Stimulated activated CD4-positive, alpha-beta T cell treated with anti-CD3 and anti-CD28 coated beads, Interleukin-2, amount 100 ng/mL, for 4 hours (primary cell): Measurements from ENCODE around the gene C6orf47.
A peak's percentile ranks its signal among the peaks of the same experiment; 100 is the strongest.

Experiments
- DNase-seq: peaks from one replicate; pipeline ENCODE4 v3.0.0-alpha.2; 2020; ENCODE audit warnings: low read depth

The C6orf47 gene

DNA sequence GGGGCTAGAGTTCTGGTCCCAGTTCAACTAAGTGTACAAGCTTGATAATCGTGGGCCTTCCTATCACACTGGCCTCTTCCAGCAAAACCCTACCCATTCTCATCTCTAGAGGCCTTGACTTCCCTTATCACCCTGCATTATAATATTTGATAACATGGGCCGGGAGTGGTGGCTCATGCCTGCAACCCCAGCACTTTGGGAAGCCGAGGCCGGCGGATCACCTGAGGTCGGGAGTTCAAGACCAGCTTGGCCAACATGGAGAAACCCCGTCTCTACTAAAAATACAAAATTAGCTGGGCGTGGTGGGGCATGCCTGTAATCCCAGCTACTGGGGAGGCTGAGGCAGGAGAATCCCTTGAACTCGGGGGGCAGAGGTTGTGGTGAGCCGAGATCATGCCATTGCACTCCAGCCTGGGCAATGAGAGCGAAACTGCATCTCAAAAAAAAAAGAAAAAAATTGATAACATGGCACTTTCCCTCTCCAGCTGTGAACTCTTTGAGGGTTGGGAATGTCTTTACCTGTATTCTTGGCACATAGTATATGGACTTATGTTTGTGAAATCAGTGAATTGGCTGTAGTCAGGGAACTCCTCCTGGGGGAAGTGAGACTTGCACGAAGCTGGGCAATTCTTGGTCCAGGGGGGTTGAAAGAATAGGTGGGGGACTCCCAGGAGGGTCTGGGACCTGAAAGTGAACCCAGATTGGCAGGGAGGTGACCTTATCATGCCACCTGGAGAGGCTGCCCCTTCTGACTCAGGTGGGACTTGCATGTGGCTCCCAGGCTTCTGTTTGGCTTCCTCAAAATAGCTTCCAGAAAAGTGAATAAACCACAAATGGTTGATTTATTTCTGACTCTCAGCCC lies 915 bp upstream of the C6orf47 start:
- no peak for DNase-seq

GRCh38 chr6:31659649-31660380 lies 763 bp downstream of the C6orf47 start:
- no peak for DNase-seq

DNA sequence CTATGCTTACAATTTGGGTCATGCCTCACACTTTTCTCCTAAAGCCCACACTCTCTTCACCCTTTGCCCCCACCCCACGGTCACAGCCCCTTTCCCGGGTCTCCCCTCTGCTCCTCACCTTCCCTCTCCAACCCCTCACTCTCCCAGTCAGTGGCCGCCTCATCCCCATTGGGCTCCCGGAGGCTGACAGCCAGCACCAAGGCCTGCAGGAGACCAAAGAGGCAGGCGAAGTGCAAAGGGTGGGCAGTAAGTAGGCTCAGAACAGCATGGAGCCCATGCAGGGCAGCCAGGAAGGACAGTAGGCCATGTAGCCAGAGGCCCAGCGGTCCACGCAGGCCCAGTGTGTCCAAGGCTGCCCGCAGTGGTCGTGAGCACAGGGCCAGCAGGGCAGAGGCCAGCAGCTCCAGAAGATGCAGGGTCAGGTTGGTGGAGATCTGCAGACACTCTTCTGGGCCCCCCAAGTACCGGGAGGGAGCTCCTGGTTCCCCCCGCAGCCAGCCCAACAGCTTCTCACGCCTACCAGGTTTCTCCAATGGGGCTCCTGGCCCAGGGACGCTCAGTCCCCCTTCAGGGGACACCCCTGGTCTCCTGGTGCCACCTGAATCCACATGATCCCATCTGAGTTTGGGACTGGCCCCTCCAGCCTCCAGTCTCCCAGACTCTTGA lies 1.5 kb downstream of the C6orf47 start:
- no peak for DNase-seq

GRCh38 chr6:31658158-31658688 lies 2.4 kb downstream of the C6orf47 start:
- DNase-seq, result no peak

DNA sequence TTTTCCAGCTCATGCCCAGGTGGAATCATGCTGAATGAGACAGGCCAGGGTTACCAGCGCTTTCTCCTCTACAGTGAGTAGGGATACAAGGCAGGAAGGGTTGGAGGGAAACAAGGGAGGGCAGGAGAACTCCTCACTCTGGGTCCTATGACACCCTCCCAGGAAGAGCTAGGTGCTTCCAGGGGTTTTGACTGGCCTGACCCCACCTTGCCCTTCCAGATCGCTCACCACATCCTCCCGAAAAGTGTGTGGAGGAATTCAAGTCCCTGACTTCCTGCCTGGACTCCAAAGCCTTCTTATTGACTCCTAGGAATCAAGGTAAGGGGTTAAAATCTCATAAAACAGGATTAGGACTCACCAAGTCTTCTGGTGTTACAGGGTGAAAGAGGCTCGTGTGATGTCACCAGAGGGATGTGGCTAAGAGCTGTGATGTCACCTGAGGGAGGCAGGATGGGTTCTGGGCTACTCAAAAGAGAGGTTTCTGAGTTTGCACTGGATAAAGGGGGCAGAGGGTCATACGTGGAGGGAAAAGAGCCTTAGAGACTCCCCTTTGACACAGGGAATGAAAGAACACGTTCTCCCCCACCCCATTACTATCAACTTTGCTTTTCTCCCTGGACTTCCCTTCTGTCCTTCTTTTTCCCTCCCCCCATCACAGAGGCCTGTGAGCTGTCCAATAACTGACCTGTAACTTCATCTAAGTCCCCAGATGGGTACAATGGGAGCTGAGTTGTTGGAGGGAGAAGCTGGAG lies 3.0 kb downstream of the C6orf47 start:
- no peak for DNase-seq

DNA sequence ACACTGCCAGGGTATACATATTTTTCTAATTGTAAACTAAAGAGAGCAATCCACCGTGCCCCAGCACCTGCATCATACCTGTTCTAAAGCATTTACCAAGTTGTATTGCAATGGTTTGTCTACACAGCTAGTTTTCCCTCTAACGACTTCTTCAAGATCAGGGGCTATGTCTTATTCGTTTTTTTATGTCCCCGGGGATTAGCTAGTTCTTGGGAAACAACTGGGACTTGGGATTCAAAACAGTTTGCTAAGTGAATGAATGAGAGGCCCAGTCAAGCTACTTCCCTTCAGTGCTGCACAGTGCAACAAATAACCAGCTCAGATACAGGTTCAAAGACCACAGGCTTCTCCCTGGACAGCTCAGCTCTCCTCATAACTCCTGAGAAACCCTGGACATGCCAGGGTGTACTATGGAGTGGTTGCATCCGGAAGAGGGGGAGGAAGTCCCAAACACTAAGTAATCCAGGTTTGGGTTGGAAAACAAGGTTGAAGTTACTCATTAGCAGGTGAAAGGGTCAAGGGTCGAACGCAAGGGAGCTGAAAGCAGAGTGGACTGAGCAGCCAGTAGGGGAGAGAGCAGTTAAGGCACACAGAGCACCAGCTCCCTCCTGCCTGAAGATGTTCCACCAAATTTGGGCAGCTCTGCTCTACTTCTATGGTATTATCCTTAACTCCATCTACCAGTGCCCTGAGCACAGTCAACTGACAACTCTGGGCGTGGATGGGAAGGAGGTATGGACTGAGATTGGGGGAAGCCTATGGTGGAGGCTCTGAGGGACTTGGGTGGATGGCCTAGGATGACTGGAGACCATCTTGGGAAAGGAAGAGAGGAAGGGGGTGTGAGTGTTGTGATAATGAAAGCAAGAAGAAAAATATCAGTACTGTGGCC lies 5.0 kb downstream of the C6orf47 start, which contains the start of gene APOM:
Gene APOM, plus strand, starts transcription at position 546 of the 889 bp plus-strand sequence. Its CDS starts 73 bp downstream, at position 619.
- no peak for DNase-seq

GRCh38 chr6:31654574-31655348 lies 5.8 kb downstream of the C6orf47 start:
- DNase-seq, result no peak

DNA sequence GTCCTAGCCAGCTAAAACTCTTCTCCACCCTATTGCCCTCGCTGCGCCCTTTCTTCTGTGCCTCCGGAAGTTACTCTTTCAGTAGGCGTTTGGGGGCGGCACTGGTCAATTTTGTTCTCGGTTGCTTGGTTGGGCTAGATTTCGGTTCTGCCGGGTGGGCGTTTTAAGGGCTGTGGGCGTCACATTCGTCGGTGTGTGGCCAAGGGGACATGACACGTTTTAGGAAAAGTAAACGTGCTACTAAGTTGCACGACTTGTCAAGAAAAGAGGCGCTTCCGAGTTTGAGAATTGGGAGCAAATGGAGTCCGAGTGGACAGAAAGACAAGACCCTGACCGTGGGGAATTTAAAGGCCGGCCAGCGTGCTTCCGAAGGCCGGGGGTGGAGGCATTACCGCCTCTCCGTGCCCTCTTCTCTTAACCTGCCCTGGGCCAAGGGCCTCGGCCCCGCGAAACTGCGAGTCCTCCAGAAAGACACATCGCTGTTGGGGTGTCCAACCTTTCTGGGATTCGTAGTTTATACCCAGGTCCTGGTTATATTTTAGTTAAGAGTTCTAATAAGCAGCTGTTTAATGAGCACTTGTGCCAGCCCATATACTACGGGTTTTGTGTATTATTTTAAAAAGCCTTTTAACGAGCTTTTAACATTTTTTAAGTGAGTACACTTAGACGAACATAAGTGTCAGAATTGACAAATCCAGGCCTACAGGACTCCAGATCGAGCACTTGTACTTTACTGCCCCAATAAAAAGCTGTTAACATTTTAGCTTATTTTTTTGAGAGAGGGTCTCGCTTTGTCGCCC lies 7.5 kb downstream of the C6orf47 start:
- peak; percentile 85 for DNase-seq

DNA sequence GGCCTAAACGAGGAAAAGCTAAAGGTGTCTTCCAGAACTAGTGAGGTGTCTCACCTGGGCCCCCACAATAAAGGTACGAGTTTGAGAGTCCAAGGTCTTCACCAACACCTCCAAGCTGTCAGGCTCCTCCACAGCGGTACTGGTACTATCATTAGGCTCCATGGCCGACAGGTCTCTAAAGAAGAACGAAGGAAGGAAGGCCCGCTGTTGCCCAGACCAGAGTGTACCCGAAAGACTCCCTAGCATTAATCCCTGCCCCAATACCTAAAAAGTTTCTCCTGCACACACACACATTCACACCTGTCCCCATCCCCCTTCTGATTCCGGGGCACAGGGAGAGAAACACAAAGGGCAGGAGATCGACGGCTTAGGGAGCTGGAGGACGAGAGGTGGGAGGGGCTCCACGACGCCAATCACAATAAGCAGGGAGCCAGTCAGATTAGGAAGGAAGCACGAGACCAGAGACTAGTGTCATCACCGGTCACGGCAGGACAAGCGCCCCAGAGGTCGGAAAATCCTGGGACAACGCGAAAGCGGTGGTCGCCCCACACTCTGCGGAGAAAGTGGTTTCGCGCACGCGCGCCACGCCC lies 8.9 kb downstream of the C6orf47 start:
- DNase-seq, result no peak

GRCh38 chr6:31645325-31645724 lies 15.3 kb downstream of the C6orf47 start:
- no peak for DNase-seq

DNA sequence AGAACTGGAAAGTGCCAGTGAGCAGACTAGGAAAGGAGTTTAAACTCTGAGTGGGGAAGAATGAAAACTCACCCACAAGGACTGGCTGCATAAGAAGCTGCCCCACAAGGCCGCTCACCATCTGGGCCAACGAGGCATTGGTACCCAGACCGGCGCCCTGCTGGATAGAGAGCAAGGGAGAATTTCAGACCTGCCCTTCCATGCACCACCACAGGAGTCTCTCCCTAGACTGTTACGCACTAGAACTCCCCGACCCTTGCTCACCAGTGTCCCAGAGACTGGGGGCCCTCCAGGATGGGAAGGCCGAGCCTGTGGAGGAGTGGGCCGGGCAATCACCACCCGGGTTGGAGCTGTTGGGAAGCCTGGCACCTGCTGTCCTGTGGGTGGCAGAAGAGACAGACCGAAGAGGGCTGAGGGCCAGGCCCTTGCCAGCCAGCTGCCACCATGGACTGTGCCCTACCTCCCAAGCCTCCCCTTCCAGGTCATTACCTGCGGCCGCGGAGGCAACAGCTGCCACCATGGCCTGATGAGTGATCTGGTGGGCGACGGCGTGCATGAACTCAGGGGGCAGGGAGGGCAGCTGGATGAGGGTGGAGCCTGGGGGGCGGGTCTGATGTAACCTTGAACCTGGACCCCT lies 16.6 kb downstream of the C6orf47 start:
- no peak for DNase-seq

- DNase-seq, result no peak
Observed at GRCh38 chr6:31642798-31643570, 17.6 kb downstream of the C6orf47 start.

DNA sequence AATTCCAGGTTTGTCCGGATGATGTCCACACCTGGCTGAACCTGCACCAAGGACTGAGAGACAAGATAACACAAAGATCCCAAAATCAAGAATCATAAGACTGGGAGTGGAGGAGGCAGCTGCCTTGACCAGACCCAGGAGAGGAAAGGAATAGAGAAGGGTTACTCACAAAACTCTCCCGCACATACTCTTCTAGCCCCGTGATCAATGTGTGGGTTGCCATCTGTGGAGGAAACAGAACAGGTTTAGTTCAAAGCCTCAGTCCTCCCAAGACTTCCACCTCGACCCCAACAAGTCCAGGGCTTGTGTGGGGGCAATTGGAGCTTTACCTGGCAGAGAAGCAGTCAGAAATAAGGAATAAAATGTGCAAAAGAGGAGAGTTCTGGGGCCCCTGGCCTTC lies 19.2 kb downstream of the C6orf47 start:
- no peak for DNase-seq

- no peak for DNase-seq
Observed at GRCh38 chr6:31640612-31641011, 20.0 kb downstream of the C6orf47 start.

- no peak for DNase-seq
Observed at GRCh38 chr6:31639449-31639861, 21.1 kb downstream of the C6orf47 start.

- DNase-seq, result no peak
Observed at GRCh38 chr6:31639043-31639442, 21.5 kb downstream of the C6orf47 start.
